WTC11 (cell line): ENCODE results near the gene GPR22. TPM values are rescaled to one million over a fixed set of nuclear protein-coding genes. Genes with fewer than 3 reads are reported as not detected.

Experiments used
- ATAC-seq: fragments of 200-7000 bp; cut with Tn5 transposase; 2 replicates; pipeline ENCODE4 v1.10.0; 2021; ENCODE audit warnings: mild to moderate bottlenecking, moderate library complexity
- CTCF ChIA-PET: fragments of 300-600 bp; sonication (Branson Sonifier 250); formaldehyde crosslinking; loops from one replicate; lab custom pipeline; 2021; ENCODE audit warnings: antibody characterized with exemption; lab: Charles Lee
- POLR2A ChIA-PET: fragments of 350-600 bp; sonication (Branson Sonifier 250); formaldehyde crosslinking; loops from one replicate; lab custom pipeline; 2021; ENCODE audit warnings: antibody characterized with exemption; lab: Charles Lee
- DNase-seq: peaks from one replicate; pipeline ENCODE4 v3.0.0; 2021; ENCODE audit warnings: low spot score
- H3K27ac Mint-ChIP-seq: 2 replicates; pipeline ENCODE4 v1.8.0; 2021; ENCODE audit warnings: mixed read lengths
- H3K27me3 Mint-ChIP-seq: 2 replicates; pipeline ENCODE4 v1.8.0; 2021; ENCODE audit warnings: low read depth, mild to moderate bottlenecking, moderate library complexity, mixed read lengths
- H3K36me3 Mint-ChIP-seq: 2 replicates; pipeline ENCODE4 v1.8.0; 2021; ENCODE audit warnings: mixed read lengths
- H3K4me1 Mint-ChIP-seq: 2 replicates; pipeline ENCODE4 v1.8.0; 2022; ENCODE audit warnings: mixed read lengths
- H3K4me3 Mint-ChIP-seq: 2 replicates; pipeline ENCODE4 v1.8.0; 2021; ENCODE audit warnings: mild to moderate bottlenecking, moderate library complexity, mixed read lengths
- H3K9me3 Mint-ChIP-seq: 2 replicates; pipeline ENCODE4 v1.8.0; 2021; ENCODE audit warnings: mixed read lengths
- AR ChIP-seq: fragments of 250-450 bp; sonication (Bioruptor Pico); IDR thresholded peaks from 2 replicates; pipeline ENCODE4 v1.9.0; 2021; ENCODE audit warnings: mild to moderate bottlenecking
- ATF2 ChIP-seq: sonication (generic); formaldehyde crosslinking; IDR thresholded peaks from 2 replicates; pipeline ENCODE4 v1.8.1; 2022; ENCODE audit warnings: low read depth, missing genetic modification reagents, borderline replicate concordance
- ATF6 ChIP-seq: sonication (generic); formaldehyde crosslinking; IDR thresholded peaks from 2 replicates; pipeline ENCODE4 v1.8.1; 2023; ENCODE audit warnings: mild to moderate bottlenecking, missing genetic modification reagents
- ERG ChIP-seq: fragments of 250-450 bp; sonication (Bioruptor Pico); IDR thresholded peaks from 2 replicates; pipeline ENCODE4 v1.8.0; 2021; ENCODE audit warnings: mild to moderate bottlenecking
- ETV6 ChIP-seq: sonication (generic); formaldehyde crosslinking; IDR thresholded peaks from 2 replicates; pipeline ENCODE4 v1.8.1; 2022; ENCODE audit warnings: mild to moderate bottlenecking, missing genetic modification reagents
- MAX ChIP-seq: sonication (generic); formaldehyde crosslinking; IDR thresholded peaks from 2 replicates; pipeline ENCODE4 v1.8.0; 2022; ENCODE audit warnings: mild to moderate bottlenecking, missing genetic modification reagents
- MXD4 ChIP-seq: fragments of 250-450 bp; sonication (Bioruptor Pico); IDR thresholded peaks from 2 replicates; pipeline ENCODE4 v1.8.0; 2021; ENCODE audit warnings: mild to moderate bottlenecking, moderate library complexity, borderline replicate concordance
- NFATC4 ChIP-seq: fragments of 250-450 bp; sonication (Bioruptor Pico); IDR thresholded peaks from 2 replicates; pipeline ENCODE4 v1.9.0; 2021; ENCODE audit warnings: mild to moderate bottlenecking
- NFE2L1 ChIP-seq: sonication (generic); formaldehyde crosslinking; IDR thresholded peaks from 2 replicates; pipeline ENCODE4 v1.8.1; 2023; ENCODE audit warnings: missing genetic modification reagents
- NR1H2 ChIP-seq: sonication (generic); formaldehyde crosslinking; IDR thresholded peaks from 2 replicates; pipeline ENCODE4 v1.9.0; 2021; ENCODE audit warnings: mild to moderate bottlenecking, moderate library complexity, missing genetic modification reagents
- OVOL2 ChIP-seq: fragments of 250-450 bp; sonication (Bioruptor Pico); IDR thresholded peaks from 2 replicates; pipeline ENCODE4 v1.9.0; 2021; ENCODE audit warnings: mild to moderate bottlenecking, borderline replicate concordance
- SMAD3 ChIP-seq: sonication (generic); formaldehyde crosslinking; IDR thresholded peaks from 2 replicates; pipeline ENCODE4 v1.8.0; 2022; ENCODE audit warnings: missing genetic modification reagents, mild to moderate bottlenecking, borderline replicate concordance
- SMAD4 ChIP-seq: sonication (generic); formaldehyde crosslinking; IDR thresholded peaks from 2 replicates; pipeline ENCODE4 v1.8.0; 2022; ENCODE audit warnings: mild to moderate bottlenecking, missing genetic modification reagents
- SOX15 ChIP-seq: fragments of 250-450 bp; sonication (Bioruptor Pico); IDR thresholded peaks from 2 replicates; pipeline ENCODE4 v1.9.0; 2021; ENCODE audit warnings: mild to moderate bottlenecking
- TCF7 ChIP-seq: sonication (generic); formaldehyde crosslinking; IDR thresholded peaks from 2 replicates; pipeline ENCODE4 v1.8.0; 2022; ENCODE audit warnings: mild to moderate bottlenecking, low read depth, missing genetic modification reagents, moderate library complexity
- TEAD4 ChIP-seq: sonication (generic); formaldehyde crosslinking; IDR thresholded peaks from 2 replicates; pipeline ENCODE4 v1.8.0; 2022; ENCODE audit warnings: mild to moderate bottlenecking, missing genetic modification reagents
- ZBTB21 ChIP-seq: sonication (generic); formaldehyde crosslinking; IDR thresholded peaks from 2 replicates; pipeline ENCODE4 v1.8.1; 2023; ENCODE audit warnings: mild to moderate bottlenecking, missing genetic modification reagents, borderline replicate concordance
- ZMAT4 ChIP-seq: fragments of 250-450 bp; sonication (Bioruptor Pico); IDR thresholded peaks from 2 replicates; pipeline ENCODE4 v1.9.0; 2021; ENCODE audit warnings: mild to moderate bottlenecking
- ZNF232 ChIP-seq: sonication (generic); formaldehyde crosslinking; IDR thresholded peaks from 2 replicates; pipeline ENCODE4 v1.8.0; 2022; ENCODE audit warnings: mild to moderate bottlenecking, missing genetic modification reagents
- ZNF423 ChIP-seq: fragments of 250-450 bp; sonication (Bioruptor Pico); IDR thresholded peaks from 2 replicates; pipeline ENCODE4 v2.1.2; 2022; ENCODE audit warnings: mild to moderate bottlenecking, moderate library complexity
- ZNF532 ChIP-seq: fragments of 250-450 bp; sonication (Bioruptor Pico); IDR thresholded peaks from 2 replicates; pipeline ENCODE4 v1.9.0; 2021; ENCODE audit warnings: mild to moderate bottlenecking, borderline replicate concordance
- ZSCAN18 ChIP-seq: fragments of 250-450 bp; sonication (Bioruptor Pico); IDR thresholded peaks from 2 replicates; pipeline ENCODE4 v2.1.2; 2022; ENCODE audit warnings: mild to moderate bottlenecking, moderate library complexity
- total RNA-seq: library from RNA; stranded (reverse); gene quantifications from 3 replicates; pipeline ENCODE4 v1.2.3, GENCODE V29; 2021

GPR22 gene
- total RNA-seq, 1 experiment from 2014 or later = not detected

GRCh38 chr7:107492875-107493274 lies 23.0 kb downstream of the GPR22 start:
- H3K4me1 Mint-ChIP-seq = peaks cover 8% of the 10 kb centered on the region
- peaks cover 20% of the 10 kb centered on the region for H3K9me3 Mint-ChIP-seq
- POLR2A ChIA-PET = no interaction called here
- CTCF ChIA-PET = no interaction called here
- DNase-seq (no peak), ATAC-seq (no peak)
- H3K27me3 Mint-ChIP-seq = no peaks in the 10 kb centered on the region
- TF ChIP-seq ATF2 (no peak), ERG (no peak), ETV6 (CRISPR knock-in tag) (no peak), ZNF532 (no peak), TCF7 (no peak), NFATC4 (CRISPR knock-in tag) (no peak), MXD4 (CRISPR knock-in tag) (no peak), MAX (no peak), ZNF423 (CRISPR knock-in tag) (no peak), ZNF232 (no peak), NFE2L1 (CRISPR knock-in tag) (no peak), NR1H2 (CRISPR knock-in tag) (no peak), ZSCAN18 (CRISPR knock-in tag) (no peak), OVOL2 (CRISPR knock-in tag) (no peak), SOX15 (no peak), SMAD4 (CRISPR knock-in tag) (no peak), ZMAT4 (CRISPR knock-in tag) (no peak), ZBTB21 (no peak)
- TF ChIP-seq, all 79 proteins: peak for 0
- H3K4me3 Mint-ChIP-seq = no peak overlapping the region
- H3K36me3 Mint-ChIP-seq = peaks cover 7% of the 10 kb centered on the region; the same call in 1 of the 2 replicates
- H3K27ac Mint-ChIP-seq = no peak overlapping the region

- peaks cover 20% of the 10 kb centered on the region for H3K9me3 Mint-ChIP-seq
- POLR2A ChIA-PET = no interaction called here
- H3K27ac Mint-ChIP-seq = no peak overlapping the region
- H3K27me3 Mint-ChIP-seq = no peaks in the 10 kb centered on the region
- CTCF ChIA-PET = no interaction called here
- ATAC-seq (no peak), DNase-seq (no peak)
- H3K4me3 Mint-ChIP-seq = no peak overlapping the region
- H3K36me3 Mint-ChIP-seq = peaks cover 7% of the 10 kb centered on the region; the same call in 1 of the 2 replicates
- H3K4me1 Mint-ChIP-seq = peaks cover 8% of the 10 kb centered on the region
- TF ChIP-seq ATF6 (CRISPR knock-in tag) (no peak), AR (CRISPR knock-in tag) (no peak), TEAD4 (no peak), ETV6 (CRISPR knock-in tag) (no peak), ZNF232 (no peak), SMAD3 (CRISPR knock-in tag) (no peak)
Observed at GRCh38 chr7:107494315-107494751, 24.5 kb downstream of the GPR22 start.
